ENCODE data around the gene TRAPPC1.

Gene TRAPPC1

DNA sequence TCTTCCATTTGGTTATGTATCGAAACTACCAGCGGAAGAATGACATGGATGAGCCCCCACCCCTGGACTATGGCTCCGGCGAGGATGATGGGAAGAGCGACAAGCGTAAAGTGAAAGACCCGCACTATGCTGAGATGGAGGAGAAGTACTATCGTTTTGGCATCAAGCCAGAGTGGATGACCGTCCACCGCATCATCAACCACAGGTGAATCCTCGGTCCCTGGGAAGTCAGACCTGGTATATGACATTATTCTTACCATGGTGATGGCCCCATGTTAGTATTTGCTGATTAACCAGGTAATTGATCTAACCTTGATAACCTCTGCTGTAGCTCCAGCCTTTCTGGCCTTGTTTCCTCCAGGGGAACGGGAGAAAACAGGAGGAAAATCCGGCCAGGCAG, 34.7 kb downstream of the TRAPPC1 start:
- Histone ChIP-seq H3K9ac (ENCODE audit: low read length) (no peak overlapping the region), H3K27me3 (ENCODE audit: control insufficient read depth, insufficient read depth, low read length) (no peaks in the 10 kb centered on the region), H3K4me1 (ENCODE audit: control insufficient read depth, insufficient read depth, low read length) (no peaks in the 10 kb centered on the region), H3K9me3 (ENCODE audit: control insufficient read depth, insufficient read depth, low read depth, low read length) (no peaks in the 10 kb centered on the region), H3K4me3 (ENCODE audit: low read depth, low read length) (no peak overlapping the region), H3K27ac (ENCODE audit: low read depth, low read length) (no peak overlapping the region), H3K36me3 (ENCODE audit: control insufficient read depth, insufficient read depth, low read length) (peaks cover 62% of the 10 kb centered on the region)

DNA sequence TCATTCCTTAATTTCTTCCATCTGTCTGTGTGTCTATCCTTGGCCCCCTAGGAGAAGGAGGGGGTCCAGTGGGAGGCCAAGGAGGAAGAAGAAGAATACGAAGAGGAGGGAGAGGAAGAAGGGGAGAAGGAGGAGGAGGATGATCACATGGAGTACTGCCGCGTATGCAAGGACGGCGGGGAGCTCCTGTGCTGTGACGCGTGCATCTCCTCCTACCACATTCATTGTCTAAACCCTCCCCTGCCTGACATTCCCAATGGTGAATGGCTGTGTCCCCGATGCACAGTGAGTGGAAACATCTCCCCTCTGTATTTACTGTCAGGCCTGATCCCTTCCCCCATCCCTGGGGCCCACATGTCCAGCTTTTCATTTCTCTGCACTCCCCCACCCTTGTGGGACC, 36.9 kb downstream of the TRAPPC1 start:
- peaks cover 50% of the 10 kb centered on the region for H3K36me3 ChIP-seq (ENCODE audit: control insufficient read depth, insufficient read depth, low read length)

DNA sequence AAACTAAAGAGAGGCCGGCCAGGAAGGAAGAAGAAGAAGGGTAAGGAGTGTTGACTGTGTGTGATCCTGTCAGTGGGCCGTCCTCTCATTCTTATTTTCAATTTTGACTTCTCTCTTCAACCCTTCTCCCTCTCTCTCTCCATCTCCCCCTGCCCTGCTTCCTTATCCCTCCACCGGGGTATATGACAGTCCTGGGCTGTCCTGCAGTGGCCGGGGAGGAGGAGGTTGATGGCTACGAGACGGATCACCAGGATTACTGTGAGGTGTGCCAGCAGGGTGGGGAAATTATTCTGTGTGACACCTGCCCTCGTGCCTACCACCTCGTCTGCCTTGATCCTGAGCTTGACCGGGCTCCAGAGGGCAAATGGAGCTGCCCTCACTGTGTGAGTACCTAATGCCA, 37.5 kb downstream of the TRAPPC1 start:
- Histone ChIP-seq H3K4me3 (ENCODE audit: low read depth, low read length) (no peak overlapping the region), H3K9ac (ENCODE audit: low read length) (no peak overlapping the region), H3K27ac (ENCODE audit: low read depth, low read length) (no peak overlapping the region), H3K36me3 (ENCODE audit: control insufficient read depth, insufficient read depth, low read length) (peaks cover 44% of the 10 kb centered on the region), H3K9me3 (ENCODE audit: control insufficient read depth, insufficient read depth, low read depth, low read length) (no peaks in the 10 kb centered on the region), H3K4me1 (ENCODE audit: control insufficient read depth, insufficient read depth, low read length) (peaks cover 3% of the 10 kb centered on the region; the same call in 1 of the 2 replicates), H3K27me3 (ENCODE audit: control insufficient read depth, insufficient read depth, low read length) (no peaks in the 10 kb centered on the region)

More for the DNA sequence above, 36.9 kb downstream of the TRAPPC1 start:
- H3K27ac ChIP-seq (ENCODE audit: low read depth, low read length) = no peak overlapping the region
- H3K4me1 ChIP-seq (ENCODE audit: control insufficient read depth, insufficient read depth, low read length) = no peaks in the 10 kb centered on the region
- H3K4me3 ChIP-seq (ENCODE audit: low read depth, low read length) = no peak overlapping the region
- no peak overlapping the region for H3K9ac ChIP-seq (ENCODE audit: low read length)
- no peaks in the 10 kb centered on the region for H3K9me3 ChIP-seq (ENCODE audit: control insufficient read depth, insufficient read depth, low read depth, low read length)
- H3K27me3 ChIP-seq (ENCODE audit: control insufficient read depth, insufficient read depth, low read length) = no peaks in the 10 kb centered on the region

DNA sequence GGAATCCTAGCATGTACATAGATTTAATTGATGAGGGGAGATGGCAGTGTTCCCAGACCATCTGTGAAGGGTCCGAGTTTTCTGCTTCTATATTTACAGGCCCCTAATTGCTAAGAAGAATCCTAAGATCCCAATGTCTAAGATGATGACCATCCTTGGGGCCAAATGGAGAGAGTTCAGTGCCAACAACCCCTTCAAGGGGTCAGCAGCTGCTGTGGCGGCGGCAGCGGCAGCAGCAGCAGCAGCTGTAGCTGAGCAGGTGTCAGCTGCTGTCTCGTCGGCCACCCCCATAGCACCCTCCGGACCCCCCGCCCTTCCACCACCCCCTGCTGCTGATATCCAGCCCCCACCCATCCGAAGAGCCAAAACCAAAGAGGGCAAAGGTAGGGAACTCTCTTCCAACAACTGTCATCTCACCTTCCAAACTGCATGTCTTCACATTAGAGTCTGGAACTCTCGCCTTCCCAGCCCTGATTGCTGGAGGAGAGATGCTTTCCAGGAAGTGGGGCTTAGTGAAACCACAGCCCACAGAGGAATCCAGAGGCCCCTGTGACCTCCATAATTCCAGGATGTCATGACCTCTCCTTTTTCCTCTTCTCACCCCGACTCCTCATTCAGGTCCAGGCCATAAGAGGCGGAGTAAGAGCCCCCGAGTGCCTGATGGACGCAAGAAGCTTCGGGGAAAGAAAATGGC, 38.4 kb downstream of the TRAPPC1 start:
- Histone ChIP-seq H3K27ac (ENCODE audit: low read depth, low read length) (no peak overlapping the region), H3K9me3 (ENCODE audit: control insufficient read depth, insufficient read depth, low read depth, low read length) (no peaks in the 10 kb centered on the region), H3K27me3 (ENCODE audit: control insufficient read depth, insufficient read depth, low read length) (no peaks in the 10 kb centered on the region), H3K36me3 (ENCODE audit: control insufficient read depth, insufficient read depth, low read length) (peaks cover 36% of the 10 kb centered on the region), H3K9ac (ENCODE audit: low read length) (no peak overlapping the region), H3K4me3 (ENCODE audit: low read depth, low read length) (no peak overlapping the region), H3K4me1 (ENCODE audit: control insufficient read depth, insufficient read depth, low read length) (peaks cover 12% of the 10 kb centered on the region)

DNA sequence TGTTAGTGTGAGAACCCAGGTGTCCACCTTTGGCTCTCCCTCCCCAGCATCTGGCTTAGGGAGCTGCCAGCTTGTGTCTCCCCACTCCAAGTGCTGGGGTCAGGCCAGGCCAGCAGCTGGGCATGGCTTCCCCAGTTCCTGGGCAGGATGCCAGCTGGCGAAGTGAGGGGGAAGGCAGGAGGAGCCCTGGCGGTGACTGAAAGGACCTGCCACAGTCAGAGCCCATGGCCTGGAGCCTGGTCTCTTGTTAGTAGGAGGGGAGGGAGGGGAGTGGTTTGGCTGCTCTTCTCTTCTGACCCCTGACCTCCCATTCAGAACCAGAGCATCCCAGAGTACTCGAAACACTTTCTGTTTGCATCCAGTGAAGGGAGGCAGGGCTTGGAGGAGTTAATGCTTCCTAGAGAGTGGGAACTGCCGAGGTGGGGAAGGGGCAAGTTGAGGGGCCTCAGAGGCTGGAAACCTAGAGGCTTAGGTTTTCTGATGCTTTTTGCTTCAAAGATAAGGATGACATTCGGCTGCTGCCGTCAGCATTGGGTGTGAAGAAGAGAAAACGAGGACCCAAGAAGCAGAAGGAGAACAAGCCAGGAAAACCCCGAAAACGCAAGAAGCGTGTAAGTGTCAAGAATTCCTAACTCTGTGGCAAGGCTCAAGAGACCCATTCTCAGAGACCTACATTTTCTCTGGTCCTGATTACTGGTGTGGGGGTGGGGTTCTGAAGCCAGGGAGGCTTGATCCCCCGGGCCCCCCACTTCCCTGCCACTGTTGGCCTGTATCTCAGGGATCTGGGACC, 42.4 kb downstream of the TRAPPC1 start:
- Histone ChIP-seq H3K4me1 (ENCODE audit: control insufficient read depth, insufficient read depth, low read length) (peaks cover 26% of the 10 kb centered on the region), H3K9ac (ENCODE audit: low read length) (no peak overlapping the region), H3K27ac (ENCODE audit: low read depth, low read length) (no peak overlapping the region)

DNA sequence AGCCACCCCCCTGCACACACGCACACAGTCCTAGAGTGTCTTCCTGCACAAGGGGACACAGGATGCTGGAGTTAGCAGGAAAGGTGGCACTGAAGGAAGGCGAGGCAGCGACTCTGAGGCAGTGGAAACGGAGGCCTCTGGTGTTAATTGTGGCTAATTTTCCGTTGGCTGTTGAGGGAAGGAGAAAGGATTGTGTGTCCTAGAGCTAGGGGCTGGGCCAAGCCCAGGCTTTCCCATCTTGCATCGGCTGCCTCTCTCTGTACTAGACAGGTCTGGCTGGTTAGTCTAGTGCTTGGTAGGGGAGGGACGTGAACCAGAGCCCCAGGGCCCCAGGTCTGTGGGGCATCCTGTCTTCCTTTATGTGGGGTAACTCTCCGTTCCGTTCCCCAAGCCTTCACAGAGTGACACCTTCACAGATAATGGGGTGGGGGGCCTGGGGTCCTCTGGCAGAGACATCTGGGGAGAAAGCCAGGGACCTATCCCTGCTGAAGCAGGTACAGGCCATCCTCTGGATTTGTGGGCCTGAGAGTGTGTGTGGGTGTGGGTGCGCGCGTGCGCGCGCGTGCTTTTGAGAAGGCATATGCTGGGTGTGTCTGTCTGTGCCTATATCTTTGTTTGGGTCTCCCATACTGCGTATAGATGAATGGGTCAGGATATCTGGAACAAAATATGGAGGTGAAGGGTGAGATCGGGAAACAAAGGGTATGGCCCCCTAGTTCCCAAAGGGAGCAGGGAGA, 43.4 kb downstream of the TRAPPC1 start, which contains the start of gene CHD3:
CHD3 (plus strand) TSS at position 606 of the 737 bp plus-strand sequence. CDS start 212 bp downstream, outside the sequence.
- peak within 1 kb of the TSS; percentile 50; the same call in 1 of the 2 replicates for H3K27ac ChIP-seq (ENCODE audit: low read depth, low read length)
- peaks cover 12% of the 10 kb centered on the region; the same call in 1 of the 2 replicates for H3K27me3 ChIP-seq (ENCODE audit: control insufficient read depth, insufficient read depth, low read length)
- peaks cover 4% of the 10 kb centered on the region; the same call in 1 of the 2 replicates for H3K36me3 ChIP-seq (ENCODE audit: control insufficient read depth, insufficient read depth, low read length)
- peak within 1 kb of the TSS; percentile 67 for H3K9ac ChIP-seq (ENCODE audit: low read length)
- H3K4me3 ChIP-seq (ENCODE audit: low read depth, low read length) = peak within 1 kb of the TSS; percentile 85
- H3K9me3 ChIP-seq (ENCODE audit: control insufficient read depth, insufficient read depth, low read depth, low read length) = no peaks in the 10 kb centered on the region
- peaks cover 33% of the 10 kb centered on the region for H3K4me1 ChIP-seq (ENCODE audit: control insufficient read depth, insufficient read depth, low read length)

More for the DNA sequence above, 42.4 kb downstream of the TRAPPC1 start:
- H3K36me3 ChIP-seq (ENCODE audit: control insufficient read depth, insufficient read depth, low read length) = peaks cover 10% of the 10 kb centered on the region
- peak overlapping the region; percentile 21; the same call in 1 of the 2 replicates for H3K4me3 ChIP-seq (ENCODE audit: low read depth, low read length)
- peaks cover 12% of the 10 kb centered on the region; the same call in 1 of the 2 replicates for H3K27me3 ChIP-seq (ENCODE audit: control insufficient read depth, insufficient read depth, low read length)
- H3K9me3 ChIP-seq (ENCODE audit: control insufficient read depth, insufficient read depth, low read depth, low read length) = no peaks in the 10 kb centered on the region

DNA sequence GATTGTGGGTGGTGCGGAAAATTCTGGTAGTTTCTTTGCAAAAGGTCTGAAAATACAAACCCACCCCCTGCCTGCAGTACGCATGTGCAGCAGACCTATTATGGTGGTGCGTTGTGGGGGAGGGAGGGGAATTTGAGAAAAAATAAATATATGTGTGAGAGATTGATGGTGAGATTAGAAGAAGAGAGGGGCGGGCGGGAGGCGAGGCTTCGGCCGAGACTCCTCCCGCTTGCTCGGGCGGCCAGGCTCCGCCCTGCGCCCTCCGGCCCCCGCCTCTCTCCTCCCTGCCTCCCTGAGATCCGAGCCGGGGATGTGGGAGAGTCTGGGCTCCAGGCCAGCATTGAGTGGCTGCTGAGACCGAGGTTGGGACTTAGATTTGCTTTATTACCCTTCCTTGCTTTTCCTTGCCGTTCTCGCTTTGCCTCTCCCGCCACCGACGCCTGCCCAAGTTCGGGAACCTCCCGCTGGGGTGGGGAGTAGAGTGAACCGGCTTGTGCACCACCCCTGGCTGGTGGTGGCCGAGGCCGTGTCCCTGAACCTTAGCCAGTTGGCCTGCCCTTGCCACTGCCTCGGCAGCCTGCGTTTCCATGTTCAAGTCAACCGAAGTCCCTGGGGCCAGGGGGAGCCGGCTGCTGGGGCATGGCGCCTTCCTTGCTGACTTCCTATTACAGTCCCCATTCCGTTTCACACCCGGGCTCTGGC, 44.1 kb downstream of the TRAPPC1 start:
- Histone ChIP-seq H3K36me3 (ENCODE audit: control insufficient read depth, insufficient read depth, low read length) (peaks cover 4% of the 10 kb centered on the region; the same call in 1 of the 2 replicates), H3K4me3 (ENCODE audit: low read depth, low read length) (peak overlapping the region; percentile 85), H3K4me1 (ENCODE audit: control insufficient read depth, insufficient read depth, low read length) (peaks cover 33% of the 10 kb centered on the region), H3K27ac (ENCODE audit: low read depth, low read length) (peak overlapping the region; percentile 50; the same call in 1 of the 2 replicates), H3K27me3 (ENCODE audit: control insufficient read depth, insufficient read depth, low read length) (peaks cover 12% of the 10 kb centered on the region; the same call in 1 of the 2 replicates), H3K9me3 (ENCODE audit: control insufficient read depth, insufficient read depth, low read depth, low read length) (no peaks in the 10 kb centered on the region), H3K9ac (ENCODE audit: low read length) (peak overlapping the region; percentile 67)

DNA sequence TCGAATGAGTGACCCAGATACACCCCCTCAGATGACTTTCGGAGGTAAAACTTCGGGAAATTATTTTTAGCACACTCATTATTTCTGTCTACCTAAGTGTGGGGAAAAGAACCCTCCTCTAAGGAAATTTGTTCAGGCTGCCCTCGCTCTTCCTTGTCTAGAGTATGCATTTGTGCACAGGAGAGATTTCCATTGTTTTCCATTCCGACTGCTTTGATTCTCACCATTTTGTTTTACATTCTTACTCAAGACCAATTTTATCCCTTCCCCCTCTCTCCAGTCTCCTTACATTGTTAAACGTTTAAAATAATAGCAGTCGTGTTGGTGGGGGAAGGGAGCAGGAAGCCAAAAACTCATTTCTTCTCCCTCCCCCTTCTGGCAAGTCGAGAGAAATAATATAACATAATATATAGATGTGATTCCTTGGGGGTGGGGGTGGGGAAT, 44.7 kb downstream of the TRAPPC1 start:
- peaks cover 6% of the 10 kb centered on the region for H3K36me3 ChIP-seq (ENCODE audit: control insufficient read depth, insufficient read depth, low read length)
- peak overlapping the region; percentile 12 for H3K9ac ChIP-seq (ENCODE audit: low read length)

DNA sequence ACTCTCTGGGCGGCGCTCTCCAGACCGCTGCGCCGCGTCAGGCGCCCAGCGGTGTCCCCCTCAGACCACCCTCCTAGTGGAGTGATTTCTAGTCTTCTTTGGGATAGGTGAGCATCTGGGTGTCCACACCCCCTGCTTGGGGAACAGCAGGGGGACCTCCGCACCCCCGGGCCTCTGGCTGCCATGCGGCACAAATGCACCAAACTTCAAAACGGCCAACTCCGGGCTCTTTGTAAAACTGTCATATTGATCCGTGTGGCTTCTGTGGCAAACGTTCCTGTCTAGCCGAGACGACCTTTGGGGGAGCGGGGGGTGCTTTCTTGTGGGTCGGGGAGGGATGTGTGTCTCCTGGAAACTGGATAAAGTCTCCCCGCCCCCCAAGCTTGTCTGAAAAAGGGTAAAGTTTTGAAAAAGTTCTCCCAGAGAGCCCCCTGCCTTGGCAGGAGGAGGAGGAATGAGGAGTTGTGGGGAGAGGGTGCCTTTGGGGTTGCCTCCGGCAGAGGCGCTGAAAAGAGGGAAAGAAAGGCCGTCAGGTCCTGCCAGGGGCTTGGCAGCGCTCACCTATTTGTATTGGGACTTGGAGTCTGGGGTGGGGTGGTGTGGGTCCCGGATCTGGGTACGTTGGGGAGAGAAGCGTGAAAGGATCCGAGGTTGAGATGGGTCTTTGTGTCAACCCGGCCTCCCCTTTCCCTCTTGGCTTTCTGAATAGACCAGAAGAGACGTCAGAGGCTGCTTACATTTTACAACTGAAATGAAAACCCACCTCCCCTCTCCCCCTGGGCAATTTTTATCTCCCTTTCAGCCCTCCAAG, 45.3 kb downstream of the TRAPPC1 start:
- Histone ChIP-seq H3K4me1 (ENCODE audit: control insufficient read depth, insufficient read depth, low read length) (peaks cover 33% of the 10 kb centered on the region), H3K9me3 (ENCODE audit: control insufficient read depth, insufficient read depth, low read depth, low read length) (no peaks in the 10 kb centered on the region), H3K4me3 (ENCODE audit: low read depth, low read length) (peak overlapping the region; percentile 85), H3K9ac (ENCODE audit: low read length) (peak overlapping the region; percentile 83), H3K36me3 (ENCODE audit: control insufficient read depth, insufficient read depth, low read length) (peaks cover 12% of the 10 kb centered on the region), H3K27me3 (ENCODE audit: control insufficient read depth, insufficient read depth, low read length) (peaks cover 12% of the 10 kb centered on the region; the same call in 1 of the 2 replicates), H3K27ac (ENCODE audit: low read depth, low read length) (no peak overlapping the region)

More for the DNA sequence above, 44.7 kb downstream of the TRAPPC1 start:
- H3K4me3 ChIP-seq (ENCODE audit: low read depth, low read length) = peak overlapping the region; percentile 85
- no peak overlapping the region for H3K27ac ChIP-seq (ENCODE audit: low read depth, low read length)
- peaks cover 12% of the 10 kb centered on the region; the same call in 1 of the 2 replicates for H3K27me3 ChIP-seq (ENCODE audit: control insufficient read depth, insufficient read depth, low read length)
- H3K9me3 ChIP-seq (ENCODE audit: control insufficient read depth, insufficient read depth, low read depth, low read length) = no peaks in the 10 kb centered on the region
- H3K4me1 ChIP-seq (ENCODE audit: control insufficient read depth, insufficient read depth, low read length) = peaks cover 33% of the 10 kb centered on the region
